Right lobe of liver (tissue), 6 donors: ENCODE results near the gene TTC39A. TPM values are rescaled to one million over a fixed set of nuclear protein-coding genes. Genes with fewer than 3 reads are reported as not detected.
"Not testable (repeated sequence)": the region's sequence is repeated elsewhere in the genome, so short reads cannot be mapped to it uniquely, and the experiment has no call there.

Experiments used
- ATAC-seq, 4 donors: fragments of 200-7000 bp; cut with Tn5 transposase; one replicate each; pipeline ENCODE4 v1.9.1; 2020; ENCODE audit warnings: mild to moderate bottlenecking in 4 of 4, moderate library complexity in 4 of 4
- DNase-seq, 3 donors: peaks; one replicate each; pipeline ENCODE4 v3.0.0-alpha.2; 2020
- H3K27ac ChIP-seq, 3 donors: fragments of 200-600 bp; one replicate each; pipeline ENCODE4 v1.8.0; 2022
- H3K27me3 ChIP-seq, 2 donors: fragments of 200-600 bp; one replicate each; pipeline ENCODE4 v1.8.0; 2022
- H3K36me3 ChIP-seq, 4 donors: fragments of 200-600 bp; sonication (generic) in 1 of 4; one replicate each; pipeline versions ENCODE4 v1.5.1 to v1.8.0; 2017 to 2022; ENCODE audit warnings: control low read depth in 1 of 4
- H3K4me1 ChIP-seq, 4 donors: fragments of 200-600 bp; sonication (generic) in 1 of 4; one replicate each; pipeline versions ENCODE4 v1.5.1 to v1.8.0; 2017 to 2022; ENCODE audit warnings: control low read depth in 1 of 4
- H3K4me3 ChIP-seq, 3 donors: fragments of 200-600 bp; one replicate each; pipeline ENCODE4 v1.8.0; 2022
- H3K9me3 ChIP-seq, 4 donors: fragments of 200-600 bp; sonication (generic) in 1 of 4; one replicate each; pipeline versions ENCODE4 v1.5.1 to v1.8.0; 2017 to 2022; ENCODE audit warnings: control low read depth in 1 of 4
- CTCF ChIP-seq, 4 donors: fragments of 200-600 bp in 3 of 4; fragments of 450-650 bp in 1 of 4; IDR thresholded peaks; one replicate each; pipeline versions ENCODE4 v1.5.1 to v1.8.0; 2016 to 2022; ENCODE audit warnings: antibody characterized with exemption in 4 of 4, mild to moderate bottlenecking in 2 of 4
- POLR2A ChIP-seq: fragments of 450-650 bp; IDR thresholded peaks from one replicate; pipeline ENCODE4 v1.6.1; 2017; ENCODE audit warnings: antibody characterized with exemption, mild to moderate bottlenecking
- WGBS: methylation state at CpG from one replicate; pipeline ENCODE4 v1.1.6; 2018; ENCODE audit warnings: low coverage, low lambda C conversion rate; ENCODE audit not compliant: insufficient coverage; ENCODE audit errors: missing lambda C conversion rate; 5-methylcytosine and 5-hydroxymethylcytosine counted together
- intact Hi-C, 2 donors: fragments of 100-400 bp; cut with DNase I; formaldehyde crosslinking; loops; one replicate each; pipeline versions ENCODE4 v1.11.2 to v1.14.1; 2022
- total RNA-seq, 6 experiments: library from RNA; depleted of rRNA in 2 of 6; stranded (reverse); fragments of >200 nt in 2 of 6; fragmentation: NEBNext Ultra II Directional in 3 of 6; extraction: Animal tissue kit (Norgen Biotek cat#: 25700) in 3 of 6; gene quantifications; one replicate each; pipeline versions ENCODE4 v1.1.0 to v1.2.4, GENCODE V29; 2016 to 2023
- donor health status: DM: no; HTN: yes; CAD: no.
- donor health status: DM: no; HTN: no; CAD: no.
- donor health status: DM: no; HTN: no; CAD: no.
- donor health status: DM: no; HTN: yes; CAD: no.
- donor health status: DM: no; HTN: yes; CAD: no.

Gene TTC39A
- total RNA-seq, 6 experiments from 2014 or later = 0.34 to 8.5 (median 3.4) TPM

DNA sequence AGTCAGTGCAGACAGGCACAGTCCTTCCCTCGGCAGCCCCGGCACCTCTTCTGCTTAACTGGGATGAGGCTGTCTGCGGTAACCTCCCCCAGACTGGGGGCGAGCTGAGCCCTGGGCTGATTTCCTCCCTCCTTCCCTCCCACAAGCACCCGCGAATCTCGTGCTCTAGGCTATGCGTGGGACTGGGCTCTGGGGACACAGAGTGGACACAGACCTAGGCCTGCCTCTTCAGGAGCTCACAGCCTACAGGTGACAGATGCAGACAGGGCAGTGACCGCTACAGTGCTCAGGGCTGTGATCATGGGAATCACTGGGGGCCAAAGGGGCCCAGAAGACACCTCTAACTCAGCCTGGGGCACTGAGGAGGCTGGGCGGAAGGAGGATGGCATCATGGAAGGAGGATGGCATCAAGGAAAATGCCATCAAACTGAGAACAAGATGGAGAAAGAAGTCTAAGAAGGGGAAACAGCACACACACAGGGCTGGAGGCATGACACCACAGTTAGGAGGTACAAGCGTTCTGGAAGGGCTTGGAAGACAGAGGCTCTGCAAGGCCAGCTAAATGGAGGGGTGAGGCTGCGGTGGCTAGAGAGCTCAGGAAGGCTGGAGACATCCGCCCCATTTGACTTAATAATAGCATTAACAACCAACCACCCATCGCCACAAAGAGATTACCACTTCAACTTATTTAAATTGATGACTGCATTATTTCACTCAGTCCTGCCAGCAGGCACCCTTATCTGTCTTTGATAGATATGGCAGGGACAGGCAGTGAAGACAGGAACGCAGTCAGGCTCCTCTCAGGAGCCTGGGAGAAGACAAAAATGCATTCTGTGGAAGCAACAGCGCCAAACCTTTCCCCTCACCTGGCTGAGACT, 4.2 kb downstream of the TTC39A start:
- DNase-seq = no peak
- Histone ChIP-seq H3K27me3 (no peaks in the 10 kb centered on the region), H3K27ac (no peak overlapping the region), H3K4me3 (no peak overlapping the region), H3K36me3 (no peaks in the 10 kb centered on the region), H3K4me1 (peaks cover 0 to 13% (median 3%) of the 10 kb centered on the region in 4 donors), H3K9me3 (no peaks in the 10 kb centered on the region)
- WGBS = 74% methylated on average over 9 of the region's 16 CpGs
- no peak for ATAC-seq
- no peak for TF ChIP-seq CTCF (IDR thresholded peaks at IDR 0.05)
- no peak for TF ChIP-seq POLR2A
- intact Hi-C loops = no loop called here

- H3K9me3 ChIP-seq = no peaks in the 10 kb centered on the region
- no peak for DNase-seq
- intact Hi-C loops = no loop called here
- H3K4me1 ChIP-seq = peaks cover 0 to 9% (median 3%) of the 10 kb centered on the region in 4 donors
- H3K27me3 ChIP-seq = no peaks in the 10 kb centered on the region
- H3K4me3 ChIP-seq = no peak overlapping the region
- no peak for TF ChIP-seq CTCF (IDR thresholded peaks at IDR 0.05)
- TF ChIP-seq POLR2A = no peak
- no peak overlapping the region for H3K27ac ChIP-seq
- ATAC-seq = no peak
- no peaks in the 10 kb centered on the region for H3K36me3 ChIP-seq
- 83% methylated on average over 1 of the region's 1 CpG for WGBS
Measured at GRCh38 chr1:51325391-51325790, 5.0 kb downstream of the TTC39A start.

- H3K36me3 ChIP-seq, H3K4me1 ChIP-seq, H3K4me3 ChIP-seq, H3K27ac ChIP-seq, DNase-seq, intact Hi-C loops, H3K27me3 ChIP-seq, ATAC-seq, H3K9me3 ChIP-seq: not testable (repeated sequence)
- WGBS = 93% methylated on average over 8 of the region's 8 CpGs
Measured at GRCh38 chr1:51325011-51325385, 5.4 kb downstream of the TTC39A start.

DNA sequence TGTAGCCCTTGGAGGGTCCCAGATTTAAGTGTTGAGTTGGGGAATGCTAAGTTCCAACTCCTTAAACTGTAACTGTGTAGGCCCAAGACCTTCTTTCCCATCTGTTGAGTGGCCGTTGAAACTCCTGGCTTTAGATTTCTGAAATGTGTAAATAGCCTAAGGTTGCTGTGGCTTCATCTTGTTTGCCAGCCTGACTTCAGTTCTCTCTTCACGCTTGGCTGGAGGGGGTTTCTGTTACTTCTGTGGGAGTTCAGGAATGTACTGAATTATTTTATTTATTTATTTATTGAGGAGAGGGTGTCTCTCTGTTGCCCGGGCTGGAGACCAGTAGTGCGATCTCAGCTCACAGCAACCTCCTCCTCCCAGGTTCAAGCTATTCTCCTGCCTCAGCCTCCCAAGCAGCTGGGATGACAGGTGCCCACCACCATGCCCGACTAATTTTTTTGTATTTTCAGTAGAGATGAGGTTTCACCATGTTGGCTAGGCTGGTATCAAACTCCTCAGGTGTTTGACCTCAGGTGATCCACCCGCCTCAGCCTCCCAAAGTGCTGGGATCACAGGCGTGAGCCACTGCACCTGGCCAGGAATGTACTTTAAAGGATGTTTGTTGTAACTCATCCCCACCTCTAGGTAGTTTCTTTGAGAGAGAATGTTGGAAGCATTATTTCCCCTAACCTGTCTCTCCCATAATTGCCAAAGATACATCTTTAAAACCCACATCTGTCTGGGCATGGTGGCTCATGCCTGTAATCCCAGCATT, 5.9 kb downstream of the TTC39A start:
- no peaks in the 10 kb centered on the region for H3K36me3 ChIP-seq
- 78% methylated on average over 4 of the region's 7 CpGs for WGBS
- TF ChIP-seq CTCF (IDR thresholded peaks at IDR 0.05) (no peak), POLR2A (no peak)
- ATAC-seq (no peak), DNase-seq (peak in 1 of 3 donors; percentile 2)
- intact Hi-C loops = no loop called here
- H3K27ac ChIP-seq = no peak overlapping the region
- no peaks in the 10 kb centered on the region for H3K9me3 ChIP-seq
- H3K27me3 ChIP-seq = no peaks in the 10 kb centered on the region
- H3K4me1 ChIP-seq = peaks cover 0 to 6% (median 0%) of the 10 kb centered on the region in 4 donors
- no peak overlapping the region for H3K4me3 ChIP-seq

- Histone ChIP-seq H3K36me3 (no peaks in the 10 kb centered on the region), H3K4me1 (no peaks in the 10 kb centered on the region), H3K4me3 (no peak overlapping the region), H3K9me3 (no peaks in the 10 kb centered on the region), H3K27ac (no peak overlapping the region), H3K27me3 (no peaks in the 10 kb centered on the region)
- DNase-seq (no peak), ATAC-seq (no peak)
- intact Hi-C loops = no loop called here
- TF ChIP-seq CTCF (IDR thresholded peaks at IDR 0.05) = no peak
Measured at GRCh38 chr1:51323778-51324177, 6.6 kb downstream of the TTC39A start.
